Activated CD4-positive, alpha-beta T cell treated with anti-CD3 and anti-CD28 coated beads, Interleukin-2, amount 50 U/mL, for 16 hours (primary cell): ENCODE measurements around the gene SPNS3.

ENCODE experiments used
- DNase-seq: peaks from one replicate; pipeline ENCODE4 v3.0.0-alpha.2; 2020

Gene SPNS3

DNA sequence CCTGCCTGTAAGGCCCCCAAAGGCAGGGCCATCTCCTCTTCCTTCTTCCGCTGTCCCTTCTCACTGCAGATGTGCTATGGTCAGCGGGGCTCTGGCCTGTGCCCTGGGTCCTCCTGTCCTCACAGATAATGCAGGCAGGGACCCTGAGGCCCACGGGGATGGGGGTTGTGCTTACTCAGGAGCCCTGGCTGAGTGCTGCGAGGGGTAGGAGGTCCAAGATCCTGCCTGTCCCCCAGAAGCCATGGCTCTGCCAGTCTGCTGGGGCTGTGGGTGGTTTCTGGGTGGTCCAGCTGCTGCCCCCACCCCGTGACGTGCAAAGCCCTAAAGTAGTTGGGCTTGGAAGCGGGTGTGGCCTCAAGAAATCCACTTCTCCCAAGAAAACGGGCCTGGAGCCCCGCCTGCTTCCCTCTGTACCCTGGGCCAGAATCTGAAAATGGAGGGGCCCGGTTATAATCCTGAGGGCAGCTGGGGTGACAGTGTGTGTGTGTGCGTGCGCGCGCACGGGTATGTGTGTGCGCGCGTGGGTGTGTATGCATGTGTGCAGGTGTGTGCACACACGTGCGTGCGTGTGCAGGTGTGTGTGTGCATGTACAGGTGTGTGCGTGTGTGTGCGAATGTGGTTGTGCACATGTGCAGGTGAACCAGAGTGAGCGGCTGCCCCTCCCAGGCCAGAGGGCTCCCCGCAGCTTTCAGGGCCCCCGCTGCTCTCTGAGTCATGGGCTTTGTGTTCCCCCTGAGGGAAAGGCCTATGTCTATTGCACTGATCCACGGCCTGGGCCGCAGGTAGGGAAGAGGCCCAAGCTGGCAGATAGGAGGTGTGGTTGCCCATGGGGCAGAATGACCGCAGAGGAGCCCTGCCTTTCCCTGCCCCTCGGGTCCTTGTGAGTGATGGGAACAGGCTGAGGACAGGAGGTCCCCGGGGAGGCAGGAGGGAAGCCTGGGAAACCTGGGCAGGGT lies 78.7 kb downstream of the SPNS3 start:
- no peak for DNase-seq

DNA sequence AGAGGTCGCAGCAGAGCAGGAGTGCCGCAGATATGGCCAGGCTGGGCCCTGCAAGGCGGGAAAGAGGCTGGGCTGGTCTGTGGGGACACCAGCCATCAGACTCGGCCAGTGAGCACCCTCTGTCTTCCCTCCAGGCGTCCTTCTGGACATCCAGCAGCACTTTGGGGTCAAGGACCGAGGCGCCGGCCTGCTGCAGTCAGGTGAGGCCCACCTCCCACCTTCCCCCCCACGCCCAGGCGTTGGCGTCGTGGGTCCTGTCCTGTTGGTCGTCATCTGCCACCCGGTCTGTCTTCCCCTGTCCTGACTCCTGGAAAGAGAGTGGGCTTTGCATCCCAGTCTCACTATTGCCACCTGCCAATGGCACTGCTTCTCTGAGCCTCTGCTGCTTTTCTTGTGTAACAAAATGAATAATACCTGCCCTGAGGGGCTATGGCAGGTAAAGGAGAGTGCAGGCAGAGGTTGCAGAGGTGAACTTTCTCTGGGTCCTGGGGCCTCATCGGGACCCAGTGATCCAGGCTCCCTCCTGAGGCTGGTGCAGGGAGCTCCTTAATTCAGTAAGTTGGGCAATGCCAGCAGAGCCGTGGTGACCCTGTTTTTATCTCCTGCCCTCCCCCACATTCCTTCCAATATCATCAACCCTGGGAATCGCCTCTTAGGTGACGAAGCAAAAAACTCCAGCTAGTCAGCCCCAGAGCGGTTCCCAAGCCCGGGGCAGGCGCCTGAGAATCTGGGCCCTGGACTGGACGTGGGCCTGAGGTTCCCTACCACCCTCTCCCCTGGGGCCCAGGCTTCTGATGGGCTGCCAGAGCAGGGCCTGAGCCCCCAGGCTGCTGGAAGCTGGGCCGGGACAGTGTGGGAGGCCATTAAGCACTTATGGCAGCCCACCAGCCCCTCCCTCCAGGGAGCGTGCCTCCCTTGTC lies 79.6 kb downstream of the SPNS3 start:
- no peak for DNase-seq

DNA sequence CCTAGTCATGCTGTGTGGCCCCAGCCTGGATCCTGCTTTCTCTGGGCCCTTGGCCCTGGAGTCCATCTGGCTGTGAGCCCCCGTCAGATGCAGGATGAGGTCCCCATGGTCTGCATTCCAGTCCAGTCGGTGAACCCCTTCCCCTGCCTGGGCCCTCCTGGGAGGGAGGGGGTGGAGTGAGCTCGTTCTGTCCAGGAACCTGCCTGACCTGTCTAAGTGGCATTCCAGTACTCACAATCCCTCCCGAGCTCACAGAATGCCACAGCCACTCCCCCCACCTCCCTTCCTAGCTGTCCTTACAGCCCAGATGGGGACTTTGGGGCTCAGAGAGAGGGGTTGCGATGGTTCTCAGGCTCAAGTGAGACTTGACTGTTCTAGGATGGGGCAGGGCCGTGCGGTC lies 80.5 kb downstream of the SPNS3 start:
- DNase-seq, result no peak

DNA sequence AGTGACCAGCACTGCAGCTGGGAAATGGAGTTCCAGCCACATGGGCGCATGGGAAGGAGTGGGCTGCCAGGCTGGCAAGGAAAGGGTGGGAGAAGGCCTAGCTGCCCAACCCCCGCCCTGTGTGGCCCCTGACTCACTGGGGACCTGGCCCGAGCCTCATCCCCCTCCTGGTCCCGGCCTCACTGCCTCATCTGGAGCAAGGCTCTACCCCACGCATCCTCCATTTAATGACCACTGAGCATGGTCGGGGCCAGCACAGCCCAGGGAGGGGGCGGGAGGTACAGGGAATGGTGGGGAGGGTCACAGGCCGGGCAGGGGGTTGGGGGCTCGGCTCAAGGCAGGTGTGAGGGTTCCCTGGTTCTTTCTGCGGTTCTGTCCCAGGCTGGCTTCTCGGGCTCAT lies 81.0 kb downstream of the SPNS3 start:
- no peak for DNase-seq

GRCh38 chr17:4515501-4515900 lies 81.8 kb downstream of the SPNS3 start:
- no peak for DNase-seq

GRCh38 chr17:4516735-4517134 lies 83.0 kb downstream of the SPNS3 start:
- DNase-seq, result no peak

DNA sequence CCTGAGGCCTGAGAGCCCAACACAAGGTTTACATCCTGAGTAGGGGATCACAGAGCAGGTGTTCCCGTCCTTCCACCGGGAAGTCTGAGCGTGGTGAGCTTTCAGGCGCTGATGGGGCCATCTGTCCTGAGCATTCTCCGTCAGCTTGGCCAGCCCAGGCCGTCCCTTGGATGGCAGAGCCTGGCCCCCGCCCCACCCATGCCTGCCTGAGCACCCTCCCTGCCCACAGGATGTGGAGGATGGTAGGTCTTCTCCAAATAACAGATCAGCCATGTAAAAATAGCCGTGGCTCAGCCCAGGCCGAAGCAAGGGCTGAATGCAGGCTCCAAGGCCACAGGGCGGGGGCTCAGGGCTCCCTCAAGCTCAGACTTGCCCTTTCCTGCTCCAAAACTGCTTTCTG lies 85.2 kb downstream of the SPNS3 start:
- no peak for DNase-seq

GRCh38 chr17:4519361-4519788 lies 85.6 kb downstream of the SPNS3 start:
- DNase-seq, result no peak

- no peak for DNase-seq
Measured at GRCh38 chr17:4520060-4520893, 86.5 kb downstream of the SPNS3 start.

GRCh38 chr17:4520894-4521600 lies 87.3 kb downstream of the SPNS3 start:
- DNase-seq, result no peak

DNA sequence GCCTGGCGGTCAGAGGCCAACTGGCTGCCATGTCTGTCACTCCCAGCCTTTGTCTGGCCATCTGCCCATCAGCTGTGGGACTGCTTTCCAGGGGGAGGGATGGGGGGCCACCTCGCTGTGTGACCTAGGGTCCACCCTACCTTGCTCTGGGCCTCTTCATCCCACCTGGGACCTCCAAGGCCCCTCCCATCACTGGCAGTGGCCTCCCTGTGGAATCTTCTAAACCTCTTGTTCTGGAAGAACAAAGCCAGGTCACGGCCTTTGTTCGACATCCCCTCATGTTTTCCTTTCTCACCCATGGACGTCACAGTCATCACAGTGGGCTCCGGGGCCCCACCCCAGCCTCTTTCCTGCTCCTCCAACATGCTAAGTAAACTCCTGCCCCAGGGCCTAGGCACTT lies 88.9 kb downstream of the SPNS3 start:
- no peak for DNase-seq

DNA sequence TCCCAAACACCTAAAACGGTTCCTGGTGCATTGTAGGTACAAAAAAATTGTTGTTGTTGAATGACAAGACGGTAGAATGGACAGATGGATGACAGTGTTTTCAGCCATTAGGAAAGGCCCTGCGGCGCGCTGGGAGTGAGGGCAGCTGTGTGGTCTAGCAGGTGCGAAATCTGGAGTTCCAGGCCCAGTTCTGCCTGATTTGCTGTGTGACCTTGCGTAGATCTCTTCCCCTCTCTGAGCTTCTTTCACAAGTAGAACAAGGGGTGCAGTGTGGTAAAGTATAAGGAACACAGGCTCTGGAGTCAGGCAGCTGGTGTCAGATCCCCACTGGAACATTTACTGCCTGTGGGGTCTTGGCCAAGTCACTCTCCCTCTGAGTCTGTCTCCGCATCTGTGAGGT lies 90.2 kb downstream of the SPNS3 start:
- DNase-seq, result no peak

- no peak for DNase-seq
Measured at GRCh38 chr17:4525691-4526397, 92.1 kb downstream of the SPNS3 start.

DNA sequence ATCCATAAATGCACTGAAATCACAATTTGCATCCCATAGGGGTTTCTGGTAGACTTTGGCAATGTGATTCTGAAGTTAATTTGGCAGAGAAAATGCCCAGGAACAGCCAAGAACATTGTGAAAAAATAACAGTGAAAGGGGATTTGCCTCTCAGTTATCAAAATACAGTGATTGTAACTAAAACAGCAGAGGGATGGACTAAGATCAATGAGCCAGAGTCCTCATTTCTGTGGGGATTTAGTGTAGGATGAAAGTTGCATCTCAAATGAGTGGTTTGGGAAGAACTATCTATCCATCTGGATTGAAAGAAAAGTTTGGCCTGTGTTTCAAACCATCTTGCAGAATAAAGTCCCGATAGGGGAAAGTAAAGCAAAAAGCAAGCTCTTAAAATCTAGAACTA lies 93.4 kb downstream of the SPNS3 start:
- DNase-seq, result no peak

DNA sequence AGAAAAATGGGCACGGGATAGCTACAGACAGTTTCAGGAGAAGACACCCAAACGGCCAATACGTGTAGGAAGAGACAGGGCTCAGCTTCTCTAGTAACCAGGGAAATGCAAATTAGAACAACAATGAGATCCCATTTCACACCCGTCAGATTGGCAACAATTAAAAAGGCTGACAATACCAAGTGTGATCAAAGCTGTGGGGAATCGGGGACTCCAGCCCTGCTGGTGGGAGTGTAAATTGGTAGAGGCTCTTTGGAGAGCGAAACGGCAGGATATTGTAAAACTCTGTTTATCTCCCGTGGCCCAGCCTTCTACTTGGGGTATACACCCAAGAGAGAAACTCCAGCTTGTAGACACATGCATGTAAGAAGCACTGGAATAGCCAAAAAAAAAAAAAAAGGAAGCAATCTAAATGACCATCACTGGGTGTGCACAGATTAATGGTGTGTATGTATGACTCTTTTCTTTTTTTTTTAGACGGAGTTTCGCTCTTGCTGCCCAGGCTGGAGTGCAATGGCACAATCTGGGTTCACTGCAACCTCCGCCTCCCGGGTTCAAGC lies 93.9 kb downstream of the SPNS3 start:
- DNase-seq, result no peak

- DNase-seq, result no peak
Measured at GRCh38 chr17:4529533-4530152, 95.9 kb downstream of the SPNS3 start.

DNA sequence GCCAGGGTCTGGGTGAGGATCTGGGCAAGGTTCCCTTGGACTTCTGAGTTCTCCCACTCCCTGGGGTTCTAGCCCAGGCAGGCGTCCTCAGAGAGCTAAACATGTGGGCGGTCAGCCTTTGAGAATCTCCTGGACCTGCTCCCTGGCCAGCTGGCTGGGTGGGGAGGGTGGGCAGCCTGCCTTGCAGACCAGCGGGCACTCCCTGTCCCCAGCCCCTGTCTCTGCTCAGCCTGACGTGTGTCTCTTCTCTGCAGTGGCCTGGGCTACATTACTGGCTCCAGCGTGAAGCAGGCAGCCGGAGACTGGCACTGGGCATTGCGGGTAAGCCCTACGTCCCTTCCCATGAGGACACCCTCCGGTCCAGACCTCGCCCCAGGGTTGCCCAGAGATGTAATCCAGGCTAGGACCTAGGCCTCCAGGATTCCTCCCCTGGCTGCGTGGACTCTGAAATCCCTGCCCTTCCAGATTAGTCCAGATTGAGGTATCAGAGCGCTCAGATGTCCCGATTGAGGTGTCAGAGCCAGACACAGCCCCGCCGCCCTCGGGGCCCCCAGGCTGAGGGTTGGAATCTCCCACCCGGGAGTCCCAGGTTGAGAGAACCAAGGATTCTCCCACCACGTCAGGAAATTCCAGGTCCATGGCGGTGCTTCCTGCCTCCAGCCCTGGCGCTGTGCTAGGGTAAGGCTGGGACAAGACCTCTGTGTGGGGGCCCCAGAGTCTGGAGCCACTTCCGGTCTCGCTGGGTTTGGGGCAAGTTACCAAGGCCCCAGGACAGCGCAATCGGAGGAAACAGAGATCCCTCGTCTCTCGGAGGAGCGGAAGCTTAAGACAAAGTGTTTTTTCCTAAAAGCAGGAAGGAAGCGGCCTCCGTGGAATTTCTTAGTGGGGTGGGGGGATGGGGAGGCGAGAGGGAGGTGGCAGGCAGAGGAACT lies 97.3 kb downstream of the SPNS3 start:
- no peak for DNase-seq

GRCh38 chr17:4531988-4532736 lies 98.4 kb downstream of the SPNS3 start:
- DNase-seq, result no peak
